RWPE1 (cell line): ENCODE results near the gene LRRC27.

Source experiments
- CTCF ChIA-PET: fragments of 350-600 bp; sonication (Branson Sonifier 250); formaldehyde crosslinking; extraction: SDS; loops from one replicate; lab custom pipeline; 2021; lab: Yijun Ruan, JAX
- POLR2A ChIA-PET: fragments of 400-600 bp; formaldehyde crosslinking; extraction: SDS; loops from one replicate; lab custom pipeline; 2020; ENCODE audit warnings: antibody characterized with exemption; ENCODE audit not compliant: low non-redundant PET; lab: Yijun Ruan, JAX
- DNase-seq: peaks from one replicate; pipeline ENCODE4 v3.0.0; 2012; ENCODE audit warnings: low spot score
- H3K27ac ChIP-seq: fragments of 450-650 bp; 2 replicates; pipeline ENCODE4 v1.5.1; 2017
- CTCF ChIP-seq: fragments of 450-650 bp; conservative IDR thresholded peaks from 2 replicates; pipeline ENCODE4 v1.5.1; 2017; ENCODE audit warnings: low read depth, mild to moderate bottlenecking

Gene LRRC27

GRCh38 chr10:132330486-132330833, 1.5 kb upstream of the LRRC27 start:
- peak overlapping the region; percentile 82 for H3K27ac ChIP-seq
- ChIA-PET CTCF (interaction anchor here (0.8 kb wide), 1 partner anchor 13 kb away, joined by 4 read pairs; no protein-coding TSS in a partner anchor), POLR2A (no interaction called here)
- no peak for DNase-seq
- TF ChIP-seq CTCF = no peak

GRCh38 chr10:132332433-132332754, 401 bp downstream of the LRRC27 start:
- ChIA-PET POLR2A (interaction anchor here (0.6 kb wide), 1 partner anchor 175 kb away, joined by 3 read pairs; no protein-coding TSS in a partner anchor), CTCF (interaction anchor here (0.9 kb wide), 1 partner anchor 321 kb away, joined by 5 read pairs; no protein-coding TSS in a partner anchor)
- peak; percentile 50 for DNase-seq
- no peak for TF ChIP-seq CTCF
- peak overlapping the region; percentile 82 for H3K27ac ChIP-seq

- ChIA-PET CTCF (no interaction called here), POLR2A (no interaction called here)
- no peak for DNase-seq
- H3K27ac ChIP-seq = no peak overlapping the region
- no peak for TF ChIP-seq CTCF
These were observed 1.4 kb downstream of the LRRC27 start for GRCh38 chr10:132333386-132333785.

- DNase-seq = no peak
- ChIA-PET POLR2A (no interaction called here), CTCF (no interaction called here)
- TF ChIP-seq CTCF = no peak
- no peak overlapping the region for H3K27ac ChIP-seq
These were observed 2.7 kb downstream of the LRRC27 start for GRCh38 chr10:132334631-132335188.

- no peak overlapping the region for H3K27ac ChIP-seq
- ChIA-PET CTCF (interaction anchor here (0.6 kb wide), 1 partner anchor 113 kb away, joined by 3 read pairs; no protein-coding TSS in a partner anchor), POLR2A (no interaction called here)
- no peak for TF ChIP-seq CTCF
- DNase-seq = no peak
These were observed 3.4 kb downstream of the LRRC27 start for GRCh38 chr10:132335189-132336063.

- ChIA-PET POLR2A (no interaction called here), CTCF (no interaction called here)
- no peak overlapping the region for H3K27ac ChIP-seq
- DNase-seq = no peak
- TF ChIP-seq CTCF = no peak
These were observed 4.2 kb downstream of the LRRC27 start for GRCh38 chr10:132336064-132336746.
